GM12892 (cell line): Measurements from ENCODE around the gene TCAIM.

ENCODE experiments used
- POLR2A ChIP-seq: IDR thresholded peaks from 2 replicates; pipeline ENCODE4 v1.6.1; 2011; ENCODE audit warnings: low read depth, low read length, control low read depth
- POLR2AphosphoS5 ChIP-seq: IDR thresholded peaks from 2 replicates; pipeline ENCODE4 v1.6.1; 2011; ENCODE audit warnings: low read depth, low read length, control low read depth

DNA sequence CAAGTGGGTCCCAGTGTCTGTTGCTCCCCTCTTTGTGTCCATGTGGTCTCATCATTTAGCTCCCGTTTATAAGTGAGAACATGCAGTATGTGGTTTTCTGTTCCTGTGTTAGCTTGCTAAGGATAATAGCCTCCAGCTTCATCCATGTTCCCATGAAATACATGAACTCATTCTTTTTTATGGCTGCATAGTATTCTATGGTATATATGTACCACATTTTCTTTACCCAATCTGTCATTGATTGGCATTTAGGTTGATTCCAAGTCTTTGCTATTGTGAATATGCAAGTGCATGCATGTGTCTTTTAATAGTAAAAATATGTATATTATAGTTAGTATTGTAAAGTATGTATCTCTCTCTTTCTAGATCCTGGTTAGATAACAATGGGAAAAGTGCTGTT, 53.9 kb downstream of the TCAIM start:
- no peak for TF ChIP-seq POLR2A
- no peak for TF ChIP-seq POLR2AphosphoS5
